ENCODE measurements around the gene PPARG. TPM values are rescaled to one million over a fixed set of nuclear protein-coding genes. Genes with fewer than 3 reads are reported as not detected.

PPARG gene
- total RNA-seq, 1 donor from 2014 or later, result not detected

DNA sequence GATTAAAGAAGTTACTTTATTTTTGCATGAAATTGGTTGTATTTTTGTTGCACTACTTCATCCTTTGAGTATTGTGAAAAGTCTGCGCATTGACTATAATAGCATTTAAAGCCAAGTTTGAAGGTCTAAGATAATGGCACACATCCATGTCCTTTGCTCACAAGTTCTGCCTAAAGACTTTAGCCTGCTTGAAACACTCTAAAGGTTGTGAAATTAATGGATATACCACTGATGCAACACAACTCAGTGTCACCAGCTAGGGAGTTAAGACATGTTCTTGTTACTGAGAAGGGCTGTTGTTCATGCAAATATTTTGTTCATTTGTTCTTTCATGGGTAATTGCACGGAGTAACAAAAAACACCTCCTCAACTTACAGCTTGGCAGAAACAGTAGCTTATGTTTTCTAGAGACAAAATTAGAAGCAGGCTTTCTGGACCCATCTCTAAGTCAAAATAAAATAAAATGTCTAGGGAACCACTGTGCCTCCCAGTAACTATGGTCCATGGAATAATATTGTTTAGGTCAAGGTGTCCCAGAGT, 83.9 kb downstream of the PPARG start:
- TF ChIP-seq, protein P1, sequence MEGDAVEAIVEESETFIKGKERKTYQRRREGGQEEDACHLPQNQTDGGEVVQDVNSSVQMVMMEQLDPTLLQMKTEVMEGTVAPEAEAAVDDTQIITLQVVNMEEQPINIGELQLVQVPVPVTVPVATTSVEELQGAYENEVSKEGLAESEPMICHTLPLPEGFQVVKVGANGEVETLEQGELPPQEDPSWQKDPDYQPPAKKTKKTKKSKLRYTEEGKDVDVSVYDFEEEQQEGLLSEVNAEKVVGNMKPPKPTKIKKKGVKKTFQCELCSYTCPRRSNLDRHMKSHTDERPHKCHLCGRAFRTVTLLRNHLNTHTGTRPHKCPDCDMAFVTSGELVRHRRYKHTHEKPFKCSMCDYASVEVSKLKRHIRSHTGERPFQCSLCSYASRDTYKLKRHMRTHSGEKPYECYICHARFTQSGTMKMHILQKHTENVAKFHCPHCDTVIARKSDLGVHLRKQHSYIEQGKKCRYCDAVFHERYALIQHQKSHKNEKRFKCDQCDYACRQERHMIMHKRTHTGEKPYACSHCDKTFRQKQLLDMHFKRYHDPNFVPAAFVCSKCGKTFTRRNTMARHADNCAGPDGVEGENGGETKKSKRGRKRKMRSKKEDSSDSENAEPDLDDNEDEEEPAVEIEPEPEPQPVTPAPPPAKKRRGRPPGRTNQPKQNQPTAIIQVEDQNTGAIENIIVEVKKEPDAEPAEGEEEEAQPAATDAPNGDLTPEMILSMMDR (conservative IDR thresholded peaks at IDR 0.05), result no peak
- Mint-ChIP-seq H3K27ac (ENCODE audit: unreplicated experiment) (no peak overlapping the region), H3K27me3 (ENCODE audit: low read depth) (peaks cover 35% of the 10 kb centered on the region), H3K9me3 (no peaks in the 10 kb centered on the region), H3K4me1 (no peaks in the 10 kb centered on the region), H3K36me3 (ENCODE audit: low read depth) (no peaks in the 10 kb centered on the region), H3K4me3 (no peak overlapping the region)
- DNase-seq (ENCODE audit: low read depth, low spot score), result no peak

GRCh38 chr3:12375572-12375971, 86.7 kb downstream of the PPARG start:
- no peaks in the 10 kb centered on the region for H3K4me1 Mint-ChIP-seq
- no peaks in the 10 kb centered on the region for H3K9me3 Mint-ChIP-seq
- H3K36me3 Mint-ChIP-seq (ENCODE audit: low read depth), result no peaks in the 10 kb centered on the region
- peaks cover 40% of the 10 kb centered on the region for H3K27me3 Mint-ChIP-seq (ENCODE audit: low read depth)
- H3K27ac Mint-ChIP-seq (ENCODE audit: unreplicated experiment), result no peak overlapping the region
- TF ChIP-seq, protein P1 (conservative IDR thresholded peaks at IDR 0.05), result no peak
- no peak for DNase-seq (ENCODE audit: low read depth, low spot score)
- H3K4me3 Mint-ChIP-seq, result no peak overlapping the region

GRCh38 chr3:12379640-12380429, 91.0 kb downstream of the PPARG start:
- Mint-ChIP-seq H3K27me3 (ENCODE audit: low read depth) (peaks cover 23% of the 10 kb centered on the region), H3K9me3 (no peaks in the 10 kb centered on the region), H3K4me1 (no peaks in the 10 kb centered on the region), H3K27ac (ENCODE audit: unreplicated experiment) (no peak overlapping the region), H3K36me3 (ENCODE audit: low read depth) (no peaks in the 10 kb centered on the region), H3K4me3 (no peak overlapping the region)
- TF ChIP-seq, protein P1 (conservative IDR thresholded peaks at IDR 0.05), result no peak
- no peak for DNase-seq (ENCODE audit: low read depth, low spot score)

DNA sequence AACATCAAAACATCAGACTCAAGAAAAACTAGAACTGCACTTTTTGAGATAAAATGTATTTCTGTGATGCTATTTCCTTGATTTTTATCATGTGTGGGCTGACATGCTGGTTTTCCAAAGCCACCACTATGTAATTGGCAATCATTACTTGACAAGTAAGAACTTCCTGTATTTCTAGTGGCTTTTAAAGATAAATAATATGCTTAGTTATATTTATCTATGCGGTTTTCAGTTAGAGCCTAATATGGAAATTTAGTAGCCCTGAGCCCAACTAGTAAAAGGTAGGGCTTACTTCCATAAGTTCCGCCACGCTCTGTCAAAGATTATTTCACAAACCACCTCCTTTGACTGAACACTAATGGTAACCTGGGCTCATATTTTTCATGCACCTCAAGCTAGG, 91.6 kb downstream of the PPARG start:
- TF ChIP-seq, protein P1 (conservative IDR thresholded peaks at IDR 0.05), result no peak
- Mint-ChIP-seq H3K27me3 (ENCODE audit: low read depth) (peaks cover 24% of the 10 kb centered on the region), H3K4me1 (no peaks in the 10 kb centered on the region), H3K4me3 (no peak overlapping the region), H3K36me3 (ENCODE audit: low read depth) (no peaks in the 10 kb centered on the region), H3K27ac (ENCODE audit: unreplicated experiment) (no peak overlapping the region), H3K9me3 (no peaks in the 10 kb centered on the region)
- no peak for DNase-seq (ENCODE audit: low read depth, low spot score)

DNA sequence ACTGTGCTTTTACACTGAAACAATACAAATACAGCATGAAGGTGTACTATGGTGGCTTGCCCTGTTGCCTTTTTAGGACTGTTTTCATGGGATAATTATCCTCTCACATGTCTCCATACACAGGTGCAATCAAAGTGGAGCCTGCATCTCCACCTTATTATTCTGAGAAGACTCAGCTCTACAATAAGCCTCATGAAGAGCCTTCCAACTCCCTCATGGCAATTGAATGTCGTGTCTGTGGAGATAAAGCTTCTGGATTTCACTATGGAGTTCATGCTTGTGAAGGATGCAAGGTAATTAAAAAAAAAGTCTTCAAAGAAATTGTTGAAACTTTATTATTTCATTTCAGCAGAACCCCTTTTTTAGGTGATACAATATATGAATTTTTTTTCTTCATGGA, 92.3 kb downstream of the PPARG start:
- no peak for DNase-seq (ENCODE audit: low read depth, low spot score)
- Mint-ChIP-seq H3K27ac (ENCODE audit: unreplicated experiment) (no peak overlapping the region), H3K4me1 (no peaks in the 10 kb centered on the region), H3K36me3 (ENCODE audit: low read depth) (no peaks in the 10 kb centered on the region), H3K9me3 (no peaks in the 10 kb centered on the region), H3K4me3 (no peak overlapping the region), H3K27me3 (ENCODE audit: low read depth) (peaks cover 27% of the 10 kb centered on the region)
- TF ChIP-seq, protein P1 (conservative IDR thresholded peaks at IDR 0.05), result no peak
